ENCODE data around the gene AOPEP. TPM values are rescaled to one million over a fixed set of nuclear protein-coding genes. Genes with fewer than 3 reads are reported as not detected.

The AOPEP gene
- total RNA-seq, 5 donors from 2014 or later (not counting 1 experiment from before 2014, with no cell fraction given) = 10.4 to 14.8 (median 11.3) TPM

GRCh38 chr9:95115104-95115503 is 388.6 kb downstream of the AOPEP start:
- WGBS (ENCODE audit: insufficient coverage) = 90% methylated on average over 2 of the region's 6 CpGs
- Histone ChIP-seq H3K36me3 (ENCODE audit: control insufficient read depth in 2 of 2, extremely low read depth in 1 of 2, insufficient read depth in 1 of 2, low read length in 1 of 2) (peaks cover 3 to 9% of the 10 kb centered on the region in 2 donors), H3K4me3 (ENCODE audit: control insufficient read depth in 1 of 2, extremely low read depth in 1 of 2, low read length in 1 of 2) (no peak overlapping the region), H3K4me1 (ENCODE audit: control insufficient read depth in 1 of 2, extremely low read depth in 1 of 2, insufficient read depth in 2 of 2, low read length in 2 of 2) (no peaks in the 10 kb centered on the region), H3K9me3 (no peaks in the 10 kb centered on the region), H3K27me3 (replicated peaks in 1 of 2; ENCODE audit: control insufficient read depth in 2 of 2, extremely low read depth in 1 of 2, insufficient read depth in 2 of 2, low read length in 1 of 2) (no peaks in the 10 kb centered on the region), H3K27ac (ENCODE audit: low read length) (no peak overlapping the region)
- Mint-ChIP-seq H3K27ac (no peak overlapping the region), H3K27me3 (no peaks in the 10 kb centered on the region), H3K9me3 (no peaks in the 10 kb centered on the region), H3K36me3 (peaks cover 6% of the 10 kb centered on the region), H3K4me1 (no peaks in the 10 kb centered on the region), H3K4me3 (no peak overlapping the region)
- ChIA-PET POLR2A (no interaction called here), CTCF (no interaction called here)
- DNase-seq = no peak
- ATAC-seq (replicated peaks in 1 of 4) = no peak

- DNase-seq (no peak), ATAC-seq (replicated peaks in 1 of 4) (no peak)
- H3K4me1 ChIP-seq (ENCODE audit: control insufficient read depth in 1 of 2, extremely low read depth in 1 of 2, insufficient read depth in 2 of 2, low read length in 2 of 2) = no peaks in the 10 kb centered on the region
- no peaks in the 10 kb centered on the region for H3K9me3 ChIP-seq
- no peak overlapping the region for H3K4me3 ChIP-seq (ENCODE audit: control insufficient read depth in 1 of 2, extremely low read depth in 1 of 2, low read length in 1 of 2)
- H3K27ac Mint-ChIP-seq = no peak overlapping the region
- H3K27me3 ChIP-seq (replicated peaks in 1 of 2; ENCODE audit: control insufficient read depth in 2 of 2, extremely low read depth in 1 of 2, insufficient read depth in 2 of 2, low read length in 1 of 2) = no peaks in the 10 kb centered on the region
- H3K9me3 Mint-ChIP-seq = no peaks in the 10 kb centered on the region
- no peak overlapping the region for H3K4me3 Mint-ChIP-seq
- H3K27me3 Mint-ChIP-seq = no peaks in the 10 kb centered on the region
- peaks cover 2 to 4% of the 10 kb centered on the region in 2 donors for H3K36me3 ChIP-seq (ENCODE audit: control insufficient read depth in 2 of 2, extremely low read depth in 1 of 2, insufficient read depth in 1 of 2, low read length in 1 of 2)
- peaks cover 6% of the 10 kb centered on the region for H3K36me3 Mint-ChIP-seq
- no peak overlapping the region for H3K27ac ChIP-seq (ENCODE audit: low read length)
- ChIA-PET CTCF (interaction anchor here in 1 of 2 donors (1.5 kb wide), 1 partner anchor 11 kb away, joined by 3 read pairs; no protein-coding TSS in a partner anchor), POLR2A (interaction anchor here in 1 of 2 donors (0.7 kb wide), 1 partner anchor 31 kb away, joined by 3 read pairs; no protein-coding TSS in a partner anchor)
- 90% methylated on average over 7 of the region's 11 CpGs for WGBS (ENCODE audit: insufficient coverage)
- H3K4me1 Mint-ChIP-seq = no peaks in the 10 kb centered on the region
Measured at GRCh38 chr9:95116002-95116807, 389.7 kb downstream of the AOPEP start.

GRCh38 chr9:95116808-95117204 is 390.3 kb downstream of the AOPEP start:
- CTCF ChIA-PET = interaction anchor here in 1 of 2 donors (1.5 kb wide), 1 partner anchor 10 kb away, joined by 3 read pairs; no protein-coding TSS in a partner anchor
- 50% methylated on average over 1 of the region's 1 CpG for WGBS (ENCODE audit: insufficient coverage)
- ATAC-seq (replicated peaks in 1 of 4) (no peak), DNase-seq (no peak)
- Histone ChIP-seq H3K4me3 (ENCODE audit: control insufficient read depth in 1 of 2, extremely low read depth in 1 of 2, low read length in 1 of 2) (no peak overlapping the region), H3K27ac (ENCODE audit: low read length) (no peak overlapping the region), H3K36me3 (ENCODE audit: control insufficient read depth in 2 of 2, extremely low read depth in 1 of 2, insufficient read depth in 1 of 2, low read length in 1 of 2) (peaks cover 0 to 4% of the 10 kb centered on the region in 2 donors), H3K27me3 (replicated peaks in 1 of 2; ENCODE audit: control insufficient read depth in 2 of 2, extremely low read depth in 1 of 2, insufficient read depth in 2 of 2, low read length in 1 of 2) (no peaks in the 10 kb centered on the region), H3K4me1 (ENCODE audit: control insufficient read depth in 1 of 2, extremely low read depth in 1 of 2, insufficient read depth in 2 of 2, low read length in 2 of 2) (no peaks in the 10 kb centered on the region), H3K9me3 (no peaks in the 10 kb centered on the region)
- Mint-ChIP-seq H3K4me3 (no peak overlapping the region), H3K36me3 (peaks cover 6% of the 10 kb centered on the region), H3K27me3 (no peaks in the 10 kb centered on the region), H3K27ac (no peak overlapping the region), H3K4me1 (no peaks in the 10 kb centered on the region), H3K9me3 (no peaks in the 10 kb centered on the region)
- POLR2A ChIA-PET = no interaction called here

- H3K27me3 ChIP-seq (replicated peaks in 1 of 2; ENCODE audit: control insufficient read depth in 2 of 2, extremely low read depth in 1 of 2, insufficient read depth in 2 of 2, low read length in 1 of 2) = no peaks in the 10 kb centered on the region
- Mint-ChIP-seq H3K9me3 (no peaks in the 10 kb centered on the region), H3K27me3 (no peaks in the 10 kb centered on the region), H3K36me3 (peaks cover 2% of the 10 kb centered on the region), H3K4me3 (no peak overlapping the region), H3K4me1 (no peaks in the 10 kb centered on the region), H3K27ac (no peak overlapping the region)
- no peaks in the 10 kb centered on the region for H3K4me1 ChIP-seq (ENCODE audit: control insufficient read depth in 1 of 2, extremely low read depth in 1 of 2, insufficient read depth in 2 of 2, low read length in 2 of 2)
- POLR2A ChIA-PET = interaction anchor here in 1 of 2 donors (0.7 kb wide), 1 partner anchor 23 kb away, joined by 5 read pairs; no protein-coding TSS in a partner anchor
- DNase-seq = no peak
- H3K9me3 ChIP-seq = no peaks in the 10 kb centered on the region
- WGBS (ENCODE audit: insufficient coverage) = 100% methylated on average over 3 of the region's 4 CpGs
- CTCF ChIA-PET = interaction anchor here in 1 of 2 donors (0.6 kb wide), 1 partner anchor 13 kb away, joined by 3 read pairs; no protein-coding TSS in a partner anchor
- no peak overlapping the region for H3K27ac ChIP-seq (ENCODE audit: low read length)
- no peak for ATAC-seq (replicated peaks in 1 of 4)
- no peak overlapping the region for H3K4me3 ChIP-seq (ENCODE audit: control insufficient read depth in 1 of 2, extremely low read depth in 1 of 2, low read length in 1 of 2)
- H3K36me3 ChIP-seq (ENCODE audit: control insufficient read depth in 2 of 2, extremely low read depth in 1 of 2, insufficient read depth in 1 of 2, low read length in 1 of 2) = no peaks in the 10 kb centered on the region
Measured at GRCh38 chr9:95118596-95118995, 392.1 kb downstream of the AOPEP start.

- Histone ChIP-seq H3K36me3 (ENCODE audit: control insufficient read depth in 2 of 2, extremely low read depth in 1 of 2, insufficient read depth in 1 of 2, low read length in 1 of 2) (no peaks in the 10 kb centered on the region), H3K27ac (ENCODE audit: low read length) (no peak overlapping the region), H3K27me3 (replicated peaks in 1 of 2; ENCODE audit: control insufficient read depth in 2 of 2, extremely low read depth in 1 of 2, insufficient read depth in 2 of 2, low read length in 1 of 2) (no peaks in the 10 kb centered on the region), H3K4me1 (ENCODE audit: control insufficient read depth in 1 of 2, extremely low read depth in 1 of 2, insufficient read depth in 2 of 2, low read length in 2 of 2) (no peaks in the 10 kb centered on the region), H3K4me3 (ENCODE audit: control insufficient read depth in 1 of 2, extremely low read depth in 1 of 2, low read length in 1 of 2) (no peak overlapping the region), H3K9me3 (no peaks in the 10 kb centered on the region)
- no peaks in the 10 kb centered on the region for H3K4me1 Mint-ChIP-seq
- no peak for DNase-seq
- ChIA-PET POLR2A (no interaction called here), CTCF (interaction anchor here in 1 of 2 donors (0.7 kb wide), 1 partner anchor 10 kb away, joined by 4 read pairs; no protein-coding TSS in a partner anchor)
- peaks cover 9% of the 10 kb centered on the region for H3K36me3 Mint-ChIP-seq
- no peak overlapping the region for H3K4me3 Mint-ChIP-seq
- no peaks in the 10 kb centered on the region for H3K9me3 Mint-ChIP-seq
- H3K27ac Mint-ChIP-seq = no peak overlapping the region
- ATAC-seq (replicated peaks in 1 of 4) = no peak
- H3K27me3 Mint-ChIP-seq = no peaks in the 10 kb centered on the region
Measured at GRCh38 chr9:95120781-95121370, 394.4 kb downstream of the AOPEP start.

GRCh38 chr9:95124582-95125367 is 398.3 kb downstream of the AOPEP start:
- H3K36me3 ChIP-seq (ENCODE audit: control insufficient read depth in 2 of 2, extremely low read depth in 1 of 2, insufficient read depth in 1 of 2, low read length in 1 of 2) = no peaks in the 10 kb centered on the region
- ATAC-seq (replicated peaks in 1 of 4) = no peak
- H3K27ac ChIP-seq (ENCODE audit: low read length) = no peak overlapping the region
- CTCF ChIA-PET = interaction anchor here (0.7 to 9.8 kb wide), 4 partner anchors 431 to 1093 kb away, joined by 3 to 124 read pairs (median 6); no protein-coding TSS in a partner anchor
- POLR2A ChIA-PET = no interaction called here
- H3K36me3 Mint-ChIP-seq = peaks cover 9% of the 10 kb centered on the region
- 97% methylated on average over 4 of the region's 9 CpGs for WGBS (ENCODE audit: insufficient coverage)
- peaks cover 0 to 4% (median 0%) of the 10 kb centered on the region in 3 donors for H3K4me1 Mint-ChIP-seq
- H3K4me3 ChIP-seq (ENCODE audit: control insufficient read depth in 1 of 2, extremely low read depth in 1 of 2, low read length in 1 of 2) = no peak overlapping the region
- no peaks in the 10 kb centered on the region for H3K27me3 Mint-ChIP-seq
- no peaks in the 10 kb centered on the region for H3K9me3 ChIP-seq
- peaks cover 0 to 5% of the 10 kb centered on the region in 2 experiments for H3K4me1 ChIP-seq (ENCODE audit: control insufficient read depth in 1 of 2, extremely low read depth in 1 of 2, insufficient read depth in 2 of 2, low read length in 2 of 2)
- no peaks in the 10 kb centered on the region for H3K9me3 Mint-ChIP-seq
- H3K27ac Mint-ChIP-seq = no peak overlapping the region
- DNase-seq = no peak
- no peak overlapping the region for H3K4me3 Mint-ChIP-seq
- no peaks in the 10 kb centered on the region for H3K27me3 ChIP-seq (replicated peaks in 1 of 2; ENCODE audit: control insufficient read depth in 2 of 2, extremely low read depth in 1 of 2, insufficient read depth in 2 of 2, low read length in 1 of 2)

Data from T-cell (primary cell).